Renal pelvis (tissue), 12 donors: ENCODE results near the gene CCDC160. TPM values are rescaled to one million over a fixed set of nuclear protein-coding genes. Genes with fewer than 3 reads are reported as not detected.
"Not testable (repeated sequence)": the region's sequence is repeated elsewhere in the genome, so short reads cannot be mapped to it uniquely, and the experiment has no call there.

Experiments used
- DNase-seq: peaks from one replicate; pipeline ENCODE4 v3.0.0-alpha.2; 2013
- long read RNA-seq, 16 experiments: transcript quantifications; one replicate each; lab custom pipeline, GENCODE V29; 2026
- polyA plus RNA-seq, 3 donors: library from polyadenylated mRNA; unstranded; fragments of 120-200 nt; gene quantifications; one replicate each; pipeline ENCODE4 v1.2.1, GENCODE V29; 2013; ENCODE audit not compliant: insufficient read length in 3 of 3

The CCDC160 gene
- 10 to 100 TPM in 2 of 3 donors, 1 to 10 TPM in 1; 8.4 to 11.7 (median 10.6) TPM for polyA plus RNA-seq
- long read RNA-seq, donor 1, transcript CCDC160-201 (2 exons, 1,299 nt), result major isoform, 6 of 6 reads
- long read RNA-seq, donor 1, partial matches to known transcripts, result 0 of 6 reads
- long read RNA-seq, donor 1, other reads (novel, unspliced or antisense), result 0 of 6 reads
- long read RNA-seq, donor 2, result 0 reads
- long read RNA-seq, donor 3, partial matches to known transcripts, result 5 of 7 reads
- long read RNA-seq, donor 3, other reads (novel, unspliced or antisense), result 0 of 7 reads
- long read RNA-seq, donor 4, partial matches to known transcripts, result 0 of 4 reads
- long read RNA-seq, donor 4, other reads (novel, unspliced or antisense), result 0 of 4 reads
- long read RNA-seq, donor 5, partial matches to known transcripts, result 0 of 2 reads
- long read RNA-seq, donor 5, other reads (novel, unspliced or antisense), result 0 of 2 reads
- long read RNA-seq, donor 6, partial matches to known transcripts, result 0 of 3 reads
- long read RNA-seq, donor 6, other reads (novel, unspliced or antisense), result 0 of 3 reads
- long read RNA-seq, donor 7, partial matches to known transcripts, result 0 of 3 reads
- long read RNA-seq, donor 7, other reads (novel, unspliced or antisense), result 0 of 3 reads
- long read RNA-seq, donor 8, result 0 reads
- long read RNA-seq, donor 9, partial matches to known transcripts, result 0 of 4 reads
- long read RNA-seq, donor 9, other reads (novel, unspliced or antisense), result 0 of 4 reads
- long read RNA-seq, donor 10, partial matches to known transcripts, result 0 of 4 reads
- long read RNA-seq, donor 10, other reads (novel, unspliced or antisense), result 0 of 4 reads
- long read RNA-seq, donor 11, partial matches to known transcripts, result 0 of 4 reads
- long read RNA-seq, donor 11, other reads (novel, unspliced or antisense), result 0 of 4 reads
- long read RNA-seq, donor 12, transcript CCDC160-201 (2 exons, 1,299 nt), result major isoform, 11 of 17 reads
- long read RNA-seq, donor 12, partial matches to known transcripts, result 0 of 17 reads
- long read RNA-seq, donor 12, other reads (novel, unspliced or antisense), result 5 of 17 reads
- long read RNA-seq, donor 13, partial matches to known transcripts, result 8 of 12 reads
- long read RNA-seq, donor 13, other reads (novel, unspliced or antisense), result 0 of 12 reads
- long read RNA-seq, donor 14, transcript CCDC160-201 (2 exons, 1,299 nt), result major isoform, 6 of 12 reads
- long read RNA-seq, donor 14, partial matches to known transcripts, result 0 of 12 reads
- long read RNA-seq, donor 14, other reads (novel, unspliced or antisense), result 6 of 12 reads
- long read RNA-seq, donor 15, partial matches to known transcripts, result 0 of 4 reads
- long read RNA-seq, donor 15, other reads (novel, unspliced or antisense), result 0 of 4 reads
- long read RNA-seq, donor 16, partial matches to known transcripts, result 0 of 8 reads
- long read RNA-seq, donor 16, other reads (novel, unspliced or antisense), result 6 of 8 reads

GRCh38 chrX:134236626-134237614, at the start of gene CCDC160:
Gene CCDC160 (plus strand): TSS chrX:134237182. CDS start chrX:134244801, 7,619 bp downstream.
- peak; percentile 42 for DNase-seq

GRCh38 chrX:134191281-134191680, 45.7 kb upstream of the CCDC160 start:
- DNase-seq, result no peak

GRCh38 chrX:134194915-134195314, 42.1 kb upstream of the CCDC160 start:
- no peak for DNase-seq

- DNase-seq, result no peak
These were observed 34.4 kb upstream of the CCDC160 start for GRCh38 chrX:134202561-134202960.

DNA sequence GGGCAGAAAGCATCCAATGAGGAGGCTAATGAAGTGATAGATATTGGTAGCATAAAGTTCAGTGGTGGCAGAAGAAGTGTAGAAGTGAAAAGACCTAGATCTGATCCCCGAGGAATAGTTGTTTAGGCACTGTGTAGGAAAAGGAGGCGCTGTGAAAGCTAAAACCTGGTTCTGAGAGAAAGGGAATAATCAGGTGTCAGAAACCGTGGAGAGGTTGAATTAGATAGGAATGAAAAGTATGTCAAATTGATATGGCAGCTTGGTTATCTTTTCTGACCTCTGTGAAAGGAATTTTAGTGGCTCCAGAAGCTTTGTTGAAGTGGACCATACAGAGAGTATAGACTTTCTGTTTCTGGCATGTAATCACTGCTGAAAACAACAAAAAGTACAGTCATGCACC, 30.8 kb upstream of the CCDC160 start:
- no peak for DNase-seq

GRCh38 chrX:134210465-134210864, 26.5 kb upstream of the CCDC160 start:
- no peak for DNase-seq

GRCh38 chrX:134235236-134235635, 1.7 kb upstream of the CCDC160 start:
- DNase-seq, result no peak

GRCh38 chrX:134238144-134238543, 1.2 kb downstream of the CCDC160 start:
- not testable (repeated sequence) for DNase-seq

DNA sequence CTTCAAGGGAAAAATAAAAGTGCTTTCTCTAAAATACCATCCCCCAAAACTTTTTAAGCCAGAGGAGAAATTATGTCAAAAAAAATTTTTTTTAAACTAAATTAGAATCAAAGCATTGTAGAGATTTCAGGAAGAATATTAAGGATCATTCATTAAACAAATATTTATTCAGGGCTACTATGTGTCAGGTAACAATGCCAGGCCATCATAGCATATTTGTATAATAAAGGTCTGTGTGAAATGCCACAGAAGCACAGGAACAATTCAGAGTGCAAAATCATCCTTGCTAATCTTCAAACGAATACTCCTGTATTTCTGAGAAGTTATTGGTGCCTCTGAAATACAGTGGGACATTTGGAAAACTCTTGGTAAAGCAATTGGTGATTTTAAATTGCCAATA, 2.0 kb downstream of the CCDC160 start:
- no peak for DNase-seq

DNA sequence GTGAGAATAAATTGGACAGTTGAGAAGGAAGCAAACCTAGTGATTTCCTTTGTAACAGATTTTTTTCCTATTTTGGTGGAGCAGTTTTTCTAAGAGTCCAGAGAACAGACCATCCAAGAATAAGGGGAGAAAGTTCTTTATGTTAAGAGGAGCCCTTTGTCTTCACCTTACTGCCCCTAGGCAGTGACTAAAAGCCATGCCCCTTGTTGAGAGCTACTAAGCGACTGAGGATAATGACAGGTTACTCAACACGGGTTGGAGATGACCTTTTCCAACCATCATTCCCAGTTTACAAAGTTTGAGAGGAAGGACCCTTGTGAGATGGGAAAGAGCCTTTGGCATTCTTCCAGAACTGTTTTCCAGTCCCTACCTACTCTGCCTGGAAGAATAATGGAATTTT, 3.2 kb downstream of the CCDC160 start:
- DNase-seq, result no peak

DNA sequence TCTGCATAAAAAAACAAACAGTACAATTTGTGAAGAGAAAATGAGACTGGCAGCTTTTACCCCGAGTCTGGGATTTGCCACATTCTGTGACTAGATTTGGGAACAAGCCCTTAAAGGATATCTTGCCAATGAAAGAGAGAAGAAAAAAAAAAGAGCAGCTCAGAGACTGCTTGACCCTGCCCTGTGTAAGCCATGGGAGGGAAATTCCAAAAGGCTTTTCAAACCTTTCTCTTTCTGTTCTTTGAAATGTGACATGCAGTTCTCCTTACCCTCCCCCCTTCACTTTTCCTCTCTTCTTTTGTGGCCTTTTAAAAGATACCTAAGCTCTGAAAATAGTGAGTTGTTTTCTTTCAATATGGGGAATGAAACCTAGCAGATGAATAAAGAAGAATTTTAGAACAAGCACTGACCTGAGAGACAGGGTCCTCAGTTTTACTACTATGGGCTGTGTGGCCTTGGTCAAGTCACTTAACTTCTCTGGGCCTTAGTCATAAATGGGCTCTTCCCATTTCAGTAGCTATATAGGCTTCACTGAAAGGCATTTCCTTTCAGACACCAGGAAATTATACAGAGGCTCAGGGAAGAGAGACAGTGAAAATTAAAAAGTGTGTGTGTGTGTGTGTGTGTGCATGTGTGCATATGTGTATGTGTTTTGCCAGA, 5.1 kb downstream of the CCDC160 start:
- DNase-seq, result no peak

DNA sequence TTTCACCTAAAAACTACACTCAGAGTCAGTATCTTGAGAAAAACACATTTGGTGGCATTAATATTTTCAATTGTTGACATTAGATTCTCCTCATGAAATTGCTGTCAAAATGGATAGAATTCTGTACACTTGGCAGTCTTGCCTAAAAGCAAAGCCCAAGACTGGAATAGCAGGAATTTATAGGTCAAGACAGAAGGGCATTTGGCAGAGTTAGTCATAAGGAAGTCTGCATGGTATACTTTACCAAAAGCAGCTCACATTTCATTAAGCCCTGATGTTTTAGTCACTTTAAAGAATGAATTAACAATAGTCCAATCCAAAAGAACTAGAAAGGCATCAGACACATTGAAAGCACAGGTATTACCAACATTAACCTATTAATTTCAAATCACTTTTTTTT, 7.1 kb downstream of the CCDC160 start:
- no peak for DNase-seq

DNA sequence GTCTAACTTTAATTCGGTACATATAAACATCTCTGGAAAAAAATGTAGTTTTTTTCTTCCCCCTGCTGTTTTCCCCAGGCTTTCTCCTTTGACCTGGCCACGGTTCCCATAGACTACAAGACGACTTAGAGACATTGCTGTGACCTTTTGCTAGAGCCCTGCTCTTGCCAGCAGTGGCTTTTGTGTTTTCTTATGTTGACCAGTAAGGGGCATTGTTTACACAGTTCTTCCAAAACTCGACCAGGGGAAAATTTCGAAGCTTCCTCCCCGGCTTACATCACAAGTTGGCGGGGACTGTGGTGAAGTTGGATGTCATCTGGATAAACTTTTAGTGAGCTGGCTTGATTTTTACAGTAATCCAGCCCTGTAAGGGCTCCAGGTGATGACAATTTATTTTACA, 9.3 kb downstream of the CCDC160 start:
- no peak for DNase-seq

GRCh38 chrX:134247492-134247891, 10.5 kb downstream of the CCDC160 start:
- DNase-seq, result no peak

GRCh38 chrX:134249241-134249640, 12.3 kb downstream of the CCDC160 start:
- no peak for DNase-seq

GRCh38 chrX:134251241-134251640, 14.3 kb downstream of the CCDC160 start:
- no peak for DNase-seq

DNA sequence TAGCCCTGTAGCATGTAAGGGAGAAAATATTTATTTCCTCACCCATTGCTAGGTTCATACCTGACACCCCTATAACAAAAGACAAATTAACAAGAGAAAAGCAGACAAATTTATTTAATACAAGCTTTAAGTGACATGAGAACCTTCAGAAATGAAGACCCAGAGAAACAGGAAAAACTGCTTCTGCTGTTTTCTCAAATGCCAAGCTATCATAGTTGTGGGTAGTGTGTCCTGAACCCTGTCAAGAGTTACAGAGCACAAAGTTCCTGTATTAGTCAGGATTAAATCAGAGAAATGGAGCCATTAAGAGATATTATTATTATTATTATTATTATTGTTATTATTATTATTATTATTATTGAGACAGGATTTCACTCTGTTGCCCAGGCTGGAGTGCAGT, 17.5 kb downstream of the CCDC160 start:
- no peak for DNase-seq

DNA sequence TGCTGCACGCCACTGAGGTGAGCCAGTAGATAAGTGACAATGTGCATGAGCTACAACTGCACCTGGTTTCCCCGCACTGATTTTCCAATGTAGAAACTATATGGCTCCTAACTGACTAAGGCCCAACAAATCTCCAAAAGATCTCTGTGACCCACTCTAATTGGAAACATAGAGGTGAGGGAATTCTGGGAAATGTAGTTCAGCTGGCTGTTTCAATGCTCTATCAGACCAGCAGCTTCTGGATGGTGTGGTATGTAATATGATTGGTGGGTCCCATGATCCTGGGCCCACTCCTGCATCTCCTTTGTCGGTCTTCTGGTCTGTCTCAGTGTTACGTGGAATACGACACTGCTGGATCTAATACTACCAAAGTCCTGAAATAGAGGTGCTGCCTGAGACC, 18.6 kb downstream of the CCDC160 start:
- no peak for DNase-seq

DNA sequence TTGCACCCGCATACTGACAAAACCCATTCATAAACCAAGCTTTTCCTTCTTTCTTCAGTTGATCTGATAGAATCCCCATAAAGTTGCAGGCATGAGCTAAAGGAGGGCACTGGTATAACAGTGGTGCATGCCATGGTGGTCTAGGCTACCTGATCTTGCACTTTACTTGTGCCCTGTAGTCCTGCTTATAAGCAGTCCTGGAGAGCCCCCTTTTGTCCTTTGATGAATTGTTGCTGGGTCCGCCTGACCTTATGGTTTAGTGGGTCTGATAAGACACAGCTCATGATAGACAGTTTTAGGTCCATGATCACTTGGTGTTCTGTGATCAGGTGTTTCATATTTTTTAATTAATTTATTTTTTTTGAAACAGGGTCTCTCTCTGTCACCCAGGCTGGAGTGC, 19.7 kb downstream of the CCDC160 start:
- no peak for DNase-seq

GRCh38 chrX:134258202-134258601, 21.2 kb downstream of the CCDC160 start:
- DNase-seq, result no peak
